GM12801 (cell line): ENCODE data around the gene TAF15.

Source experiments
- TF ChIP-seq, protein P1 (sequence below): IDR thresholded peaks from one replicate; pipeline ENCODE4 v1.5.1; 2011; ENCODE audit warnings: control low read depth; ENCODE audit not compliant: insufficient read length; ENCODE audit errors: extremely low read depth

The TAF15 gene

DNA sequence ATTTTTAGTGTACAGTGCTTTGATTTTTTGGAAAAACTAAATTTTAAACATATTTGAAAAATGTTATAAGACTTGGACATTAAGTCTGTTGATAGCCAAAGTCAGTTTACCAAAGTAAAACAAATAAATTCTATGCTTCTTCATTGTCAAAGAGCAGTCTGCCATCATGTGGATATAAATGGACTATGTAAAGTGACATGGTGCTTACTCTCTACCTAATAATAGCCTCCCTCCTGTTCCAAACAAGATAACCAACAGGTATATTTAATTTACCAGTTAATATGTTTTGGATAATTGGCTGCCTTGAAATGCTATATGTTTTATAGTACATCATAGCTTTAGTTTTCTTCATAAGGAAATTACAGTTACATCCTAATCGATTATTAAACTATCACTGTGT, 15.9 kb downstream of the TAF15 start:
- TF ChIP-seq, protein P1, sequence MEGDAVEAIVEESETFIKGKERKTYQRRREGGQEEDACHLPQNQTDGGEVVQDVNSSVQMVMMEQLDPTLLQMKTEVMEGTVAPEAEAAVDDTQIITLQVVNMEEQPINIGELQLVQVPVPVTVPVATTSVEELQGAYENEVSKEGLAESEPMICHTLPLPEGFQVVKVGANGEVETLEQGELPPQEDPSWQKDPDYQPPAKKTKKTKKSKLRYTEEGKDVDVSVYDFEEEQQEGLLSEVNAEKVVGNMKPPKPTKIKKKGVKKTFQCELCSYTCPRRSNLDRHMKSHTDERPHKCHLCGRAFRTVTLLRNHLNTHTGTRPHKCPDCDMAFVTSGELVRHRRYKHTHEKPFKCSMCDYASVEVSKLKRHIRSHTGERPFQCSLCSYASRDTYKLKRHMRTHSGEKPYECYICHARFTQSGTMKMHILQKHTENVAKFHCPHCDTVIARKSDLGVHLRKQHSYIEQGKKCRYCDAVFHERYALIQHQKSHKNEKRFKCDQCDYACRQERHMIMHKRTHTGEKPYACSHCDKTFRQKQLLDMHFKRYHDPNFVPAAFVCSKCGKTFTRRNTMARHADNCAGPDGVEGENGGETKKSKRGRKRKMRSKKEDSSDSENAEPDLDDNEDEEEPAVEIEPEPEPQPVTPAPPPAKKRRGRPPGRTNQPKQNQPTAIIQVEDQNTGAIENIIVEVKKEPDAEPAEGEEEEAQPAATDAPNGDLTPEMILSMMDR: no peak

DNA sequence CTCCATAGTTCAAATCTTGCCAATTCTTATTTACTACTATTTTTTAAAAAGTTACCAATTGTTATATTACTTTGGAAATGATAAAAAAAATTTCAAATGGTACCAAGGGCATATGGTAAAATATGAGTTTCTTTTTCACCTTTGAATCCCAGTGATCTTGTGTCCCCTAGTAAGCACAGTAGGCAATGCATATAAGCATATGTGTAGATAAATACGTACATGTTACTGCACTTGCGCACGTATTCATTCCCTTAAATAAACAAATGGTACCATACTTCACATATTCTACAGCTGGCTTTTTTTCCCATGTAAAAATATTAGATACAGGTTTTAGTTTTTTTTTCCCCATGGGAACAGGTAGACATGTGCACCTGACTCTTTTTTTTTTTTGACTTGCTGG, 31.8 kb downstream of the TAF15 start:
- TF ChIP-seq, protein P1: no peak

DNA sequence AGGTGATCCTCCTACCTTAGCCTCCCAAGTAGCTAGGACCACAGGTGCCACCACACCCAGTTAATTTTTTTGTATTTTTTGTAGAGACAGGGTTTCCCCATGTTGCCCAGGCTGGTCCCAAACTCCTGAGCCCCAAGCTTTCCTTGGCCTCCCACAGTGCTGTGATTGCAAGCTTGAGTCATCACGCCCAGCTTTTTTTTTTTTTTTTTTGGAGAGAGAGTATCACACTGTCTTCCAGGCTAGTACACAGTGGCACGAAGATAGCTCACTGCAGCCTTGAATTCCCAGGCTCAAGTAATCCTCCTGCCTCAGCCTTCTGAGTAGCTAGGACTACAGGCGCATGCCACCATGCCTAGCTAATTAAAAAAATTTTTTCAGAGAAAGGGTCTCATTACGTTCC, 32.2 kb downstream of the TAF15 start:
- TF ChIP-seq, protein P1: no peak

DNA sequence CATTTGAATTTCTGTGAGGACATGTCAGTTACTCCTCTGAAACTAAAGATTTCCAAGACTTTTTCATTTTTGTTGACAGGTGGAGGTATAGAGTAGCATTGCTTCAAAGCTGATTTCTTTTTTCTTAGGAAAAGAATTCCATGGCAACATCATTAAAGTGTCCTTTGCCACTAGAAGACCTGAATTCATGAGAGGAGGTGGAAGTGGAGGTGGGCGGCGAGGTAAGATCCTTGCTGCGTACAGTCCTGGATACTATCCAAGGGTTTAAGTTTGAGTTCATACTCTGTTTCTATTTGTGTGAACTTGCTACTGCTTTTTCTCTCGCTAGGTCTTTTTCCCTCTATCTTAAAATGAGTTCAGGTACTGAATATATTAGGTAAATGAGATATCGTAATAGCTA, 33.0 kb downstream of the TAF15 start:
- TF ChIP-seq, protein P1: no peak

DNA sequence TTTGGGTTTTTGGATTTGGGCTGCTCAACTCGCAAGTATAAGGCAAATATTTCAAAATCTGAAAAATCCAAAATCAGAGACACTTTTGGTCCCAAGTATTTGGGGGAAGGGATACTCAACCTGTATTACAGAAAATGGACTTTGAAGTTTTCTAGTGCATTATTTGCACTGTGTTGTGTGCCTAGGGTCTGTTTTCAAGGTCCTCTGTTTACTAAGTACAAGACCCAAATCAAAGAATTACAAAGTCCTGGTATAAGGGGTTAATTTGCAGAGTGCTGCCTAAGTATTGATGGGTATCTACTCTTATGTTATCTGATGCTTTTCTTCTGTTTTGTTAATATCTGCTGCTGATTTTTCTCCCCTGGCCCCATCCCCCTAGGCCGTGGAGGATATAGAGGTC, 34.4 kb downstream of the TAF15 start:
- TF ChIP-seq, protein P1: no peak

DNA sequence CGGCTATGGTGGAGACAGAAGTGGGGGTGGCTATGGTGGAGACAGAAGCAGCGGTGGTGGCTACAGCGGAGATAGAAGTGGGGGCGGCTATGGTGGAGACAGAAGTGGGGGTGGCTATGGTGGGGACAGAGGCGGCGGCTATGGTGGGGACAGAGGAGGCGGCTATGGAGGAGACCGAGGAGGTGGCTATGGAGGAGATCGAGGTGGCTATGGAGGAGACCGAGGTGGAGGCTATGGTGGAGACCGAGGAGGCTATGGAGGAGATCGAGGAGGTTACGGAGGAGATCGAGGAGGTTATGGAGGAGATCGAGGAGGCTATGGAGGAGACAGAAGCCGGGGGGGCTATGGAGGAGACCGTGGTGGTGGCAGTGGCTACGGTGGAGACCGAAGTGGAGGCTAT, 35.3 kb downstream of the TAF15 start:
- TF ChIP-seq, protein P1: no peak

DNA sequence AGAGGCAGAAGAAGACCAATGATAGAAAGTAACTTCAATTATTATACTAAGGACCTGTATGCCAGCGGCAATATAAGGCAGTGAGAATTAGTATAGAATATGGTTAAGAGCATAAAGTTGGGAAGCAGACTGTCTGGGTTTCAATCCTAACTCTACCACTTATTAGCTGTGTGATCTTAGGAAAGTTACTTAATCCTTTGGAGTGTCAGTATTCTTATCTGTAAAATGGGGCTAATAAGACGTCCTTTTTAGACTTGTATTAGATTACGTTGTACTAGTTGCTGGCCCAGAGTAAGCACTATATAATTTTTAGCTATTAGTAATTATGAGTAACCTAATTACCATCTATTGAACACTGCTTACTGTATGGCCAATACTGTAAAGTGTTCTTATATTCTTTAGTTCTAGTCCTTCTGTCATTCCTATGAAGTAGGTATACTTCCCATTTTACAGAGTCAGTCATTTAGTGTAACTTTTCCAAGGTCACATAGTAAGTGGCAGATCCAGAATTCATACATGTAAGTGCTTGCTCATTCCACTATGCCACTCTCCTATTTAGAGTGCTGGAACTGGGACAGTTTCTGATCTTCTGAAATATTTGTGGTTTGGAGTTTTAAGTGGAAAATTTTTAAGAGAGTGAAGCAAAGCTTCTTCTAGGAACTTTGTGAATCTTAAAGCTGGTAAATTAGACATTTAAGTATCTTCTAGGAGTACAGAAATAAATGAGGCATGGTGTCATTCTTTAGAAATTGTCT, 36.9 kb downstream of the TAF15 start:
- TF ChIP-seq, protein P1: no peak

DNA sequence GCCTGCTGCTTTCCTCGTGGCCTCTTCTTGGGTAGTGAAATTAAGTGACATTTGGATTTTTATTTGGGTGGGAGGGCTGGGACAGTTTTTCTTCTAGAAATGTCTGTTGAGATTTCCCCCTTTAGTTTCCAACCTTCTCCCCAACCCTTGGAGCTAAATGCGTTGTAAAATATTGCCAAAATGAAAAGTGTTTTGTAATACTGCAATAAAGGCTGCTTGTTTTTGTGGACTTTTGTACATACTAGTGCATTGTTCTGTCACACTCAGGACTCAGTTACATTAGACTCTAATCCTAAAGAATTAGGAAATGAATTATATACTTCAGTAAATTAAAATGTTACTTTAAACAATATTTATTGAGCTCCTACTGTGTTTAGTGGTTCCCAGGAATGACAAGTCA, 37.7 kb downstream of the TAF15 start:
- TF ChIP-seq, protein P1: no peak
